Measurements from ENCODE around the gene GINS2. TPM values are rescaled to one million over a fixed set of nuclear protein-coding genes. Genes with fewer than 3 reads are reported as not detected.

The GINS2 gene
- total RNA-seq, 4 donors from 2014 or later = 0.24 to 1.2 (median 0.55) TPM

GRCh38 chr16:85643631-85644030, 45.1 kb downstream of the GINS2 start:
- H3K36me3 ChIP-seq = peaks cover 0 to 1% of the 10 kb centered on the region in 2 donors
- 62 to 78% methylated on average over 8 of the region's 8 CpGs for WGBS, 2 donors
- TF ChIP-seq POLR2A (IDR thresholded peaks at IDR 0.05) (no peak), CTCF (IDR thresholded peaks at IDR 0.05) (no peak)
- H3K4me1 ChIP-seq = peaks cover 5 to 23% of the 10 kb centered on the region in 2 donors
- H3K9me3 ChIP-seq = no peaks in the 10 kb centered on the region
- no peak for DNase-seq
- no peak overlapping the region for H3K27ac ChIP-seq
- no peak overlapping the region for H3K4me3 ChIP-seq (replicated peaks in 1 of 3)
- intact Hi-C loops (cut with DNase I) = no loop called here
- no peaks in the 10 kb centered on the region for H3K27me3 ChIP-seq

- no peaks in the 10 kb centered on the region for H3K9me3 ChIP-seq
- no peak overlapping the region for H3K27ac ChIP-seq
- WGBS, 2 donors = 93 to 95% methylated on average over 20 to 32 of the region's 32 CpGs
- TF ChIP-seq CTCF (IDR thresholded peaks at IDR 0.05) (no peak), POLR2A (IDR thresholded peaks at IDR 0.05) (no peak)
- H3K36me3 ChIP-seq = no peaks in the 10 kb centered on the region
- H3K27me3 ChIP-seq = no peaks in the 10 kb centered on the region
- H3K4me3 ChIP-seq (replicated peaks in 1 of 3) = no peak overlapping the region
- DNase-seq = no peak
- peaks cover 11 to 30% of the 10 kb centered on the region in 2 donors for H3K4me1 ChIP-seq
- intact Hi-C loops (cut with DNase I) = no loop called here
Observed at GRCh38 chr16:85642762-85643358, 45.9 kb downstream of the GINS2 start.

- H3K4me3 ChIP-seq (replicated peaks in 1 of 3) = no peak overlapping the region
- no peaks in the 10 kb centered on the region for H3K27me3 ChIP-seq
- intact Hi-C loops (cut with DNase I) = no loop called here
- no peak overlapping the region for H3K27ac ChIP-seq
- H3K9me3 ChIP-seq = no peaks in the 10 kb centered on the region
- H3K4me1 ChIP-seq = peaks cover 20 to 40% of the 10 kb centered on the region in 2 donors
- TF ChIP-seq CTCF (IDR thresholded peaks at IDR 0.05) (no peak), POLR2A (IDR thresholded peaks at IDR 0.05) (no peak)
- 59 to 79% methylated on average over 7 to 12 of the region's 12 CpGs for WGBS, 2 donors
- DNase-seq = peak; percentile 46 to 70
- no peaks in the 10 kb centered on the region for H3K36me3 ChIP-seq
Observed at GRCh38 chr16:85641776-85642176, 47.0 kb downstream of the GINS2 start.

- Histone ChIP-seq H3K4me3 (replicated peaks in 1 of 3) (no peak overlapping the region), H3K9me3 (no peaks in the 10 kb centered on the region), H3K4me1 (peaks cover 20 to 40% of the 10 kb centered on the region in 2 donors), H3K36me3 (no peaks in the 10 kb centered on the region), H3K27ac (no peak overlapping the region), H3K27me3 (no peaks in the 10 kb centered on the region)
- no peak for DNase-seq
- intact Hi-C loops (cut with DNase I) = no loop called here
- TF ChIP-seq POLR2A (IDR thresholded peaks at IDR 0.05) (no peak), CTCF (IDR thresholded peaks at IDR 0.05) (no peak)
- 86 to 95% methylated on average over 15 to 19 of the region's 24 CpGs for WGBS, 2 donors
Observed at GRCh38 chr16:85641305-85641704, 47.4 kb downstream of the GINS2 start.

- intact Hi-C loops (cut with DNase I) = no loop called here
- Histone ChIP-seq H3K4me3 (replicated peaks in 1 of 3) (no peak overlapping the region), H3K4me1 (peaks cover 20 to 43% of the 10 kb centered on the region in 2 donors), H3K36me3 (no peaks in the 10 kb centered on the region), H3K27me3 (no peaks in the 10 kb centered on the region), H3K9me3 (no peaks in the 10 kb centered on the region), H3K27ac (no peak overlapping the region)
- no peak for DNase-seq
- no peak for TF ChIP-seq POLR2A (IDR thresholded peaks at IDR 0.05)
- TF ChIP-seq CTCF (IDR thresholded peaks at IDR 0.05) = no peak
- WGBS, 2 donors = 85 to 86% methylated on average over 11 to 29 of the region's 31 CpGs
Observed at GRCh38 chr16:85640585-85640984, 48.2 kb downstream of the GINS2 start.

Measured in thyroid gland (tissue), 4 donors.